Mammary epithelial cell (primary cell): ENCODE data around the gene BTRC.

Experiments
- CTCF ChIP-seq, 2 donors: IDR thresholded peaks in 1 of 2; conservative IDR thresholded peaks in 1 of 2; 2 replicates each; pipeline ENCODE4 v1.5.1; 2011 to 2012; ENCODE audit warnings: inconsistent platforms in 2 of 2, low read length in 2 of 2, mild to moderate bottlenecking in 2 of 2, control low read depth in 1 of 2, low read depth in 1 of 2; ENCODE audit not compliant: insufficient read depth in 1 of 2; ENCODE audit errors: extremely low read depth in 1 of 2
- EZH2 ChIP-seq: IDR thresholded peaks from 2 replicates; pipeline ENCODE4 v1.6.1; 2012; ENCODE audit warnings: low read length, inconsistent platforms, borderline replicate concordance

DNA sequence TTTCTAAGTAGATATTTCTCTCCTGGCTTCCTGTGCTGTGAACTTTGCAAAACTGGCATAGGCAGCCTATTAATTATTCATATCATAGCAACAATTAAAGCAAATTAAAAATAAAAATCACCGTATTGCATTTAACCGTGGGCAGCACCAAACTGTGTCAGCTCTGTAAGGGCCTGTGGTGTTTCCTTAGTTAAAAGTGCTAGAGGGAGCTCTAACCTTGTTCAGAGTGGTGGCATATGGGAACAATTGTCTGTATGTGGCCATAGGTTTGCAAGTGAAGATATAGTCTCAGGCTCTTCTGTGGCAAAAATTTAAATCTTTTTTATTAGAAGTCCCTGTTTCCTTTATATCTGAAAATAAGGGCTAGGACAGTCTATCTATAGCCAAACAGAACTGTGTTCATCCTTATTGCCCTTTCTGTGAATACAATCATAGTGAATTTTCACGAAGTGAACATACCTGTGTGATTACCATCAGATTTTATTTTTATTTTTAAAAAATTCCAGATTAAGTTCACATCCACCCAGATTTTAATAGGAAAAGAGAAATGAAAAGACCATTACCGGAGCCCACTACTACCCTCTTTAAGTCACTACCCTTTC lies 141.5 kb downstream of the BTRC start:
- peak; percentile 11 to 47 for TF ChIP-seq CTCF (conservative IDR thresholded peaks at IDR 0.05 in 1 of 2, IDR thresholded peaks at IDR 0.05 in 1 of 2; ENCODE audit: extremely low read depth in 1 of 2, insufficient read depth in 1 of 2, low read depth in 1 of 2, low read length in 2 of 2)
- TF ChIP-seq EZH2: no peak
